MM.1S (cell line): ENCODE results near the gene HDAC6.
"Not testable (repeated sequence)": the region's sequence is repeated elsewhere in the genome, so short reads cannot be mapped to it uniquely, and the experiment has no call there.

Experiments used
- DNase-seq: peaks from one replicate; pipeline ENCODE4 v3.0.0-alpha.2; 2015
- H2AFZ ChIP-seq: fragments of 300-600 bp; sonication (generic); 2 replicates; pipeline ENCODE4 v1.6.0; 2016; ENCODE audit warnings: antibody characterized with exemption, low read length
- H3F3A ChIP-seq: fragments of 300-600 bp; sonication (generic); 2 replicates; pipeline ENCODE4 v1.6.1; 2016; ENCODE audit warnings: mild to moderate bottlenecking, antibody characterized with exemption, low read length, moderate library complexity, mixed read lengths; ENCODE audit not compliant: insufficient read depth
- H3K27ac ChIP-seq: fragments of 300-600 bp; sonication (generic); 2 replicates; pipeline ENCODE4 v1.5.1; 2016; ENCODE audit warnings: mild to moderate bottlenecking, low read length
- H3K27me3 ChIP-seq: fragments of 300-600 bp; sonication (generic); replicated peaks from 2 replicates; pipeline ENCODE4 v1.6.0; 2016; ENCODE audit warnings: low read length; ENCODE audit not compliant: insufficient read depth
- H3K36me3 ChIP-seq: fragments of 300-600 bp; sonication (generic); replicated peaks from 2 replicates; pipeline ENCODE4 v1.6.1; 2016; ENCODE audit warnings: mild to moderate bottlenecking, low read length, mixed read lengths; ENCODE audit not compliant: insufficient read depth
- H3K4me1 ChIP-seq: fragments of 300-600 bp; sonication (generic); 2 replicates; pipeline ENCODE4 v1.6.1; 2016; ENCODE audit warnings: low read length, mixed read lengths
- H3K4me2 ChIP-seq: fragments of 300-600 bp; sonication (generic); 2 replicates; pipeline ENCODE4 v1.6.0; 2016; ENCODE audit warnings: low read depth, low read length
- H3K4me3 ChIP-seq: fragments of 300-600 bp; sonication (generic); 2 replicates; pipeline ENCODE4 v1.5.1; 2016; ENCODE audit warnings: low read length, mixed read lengths
- H3K79me2 ChIP-seq: fragments of 300-600 bp; sonication (generic); 2 replicates; pipeline ENCODE4 v1.6.1; 2016; ENCODE audit warnings: mixed run types, low read length, mixed read lengths
- H3K9ac ChIP-seq: fragments of 300-600 bp; sonication (generic); 2 replicates; pipeline ENCODE4 v1.6.1; 2016; ENCODE audit warnings: low read length, mixed read lengths
- H3K9me2 ChIP-seq: fragments of 300-600 bp; sonication (generic); replicated peaks from 2 replicates; pipeline ENCODE4 v1.6.1; 2016; ENCODE audit warnings: mild to moderate bottlenecking, low read length, mixed read lengths; ENCODE audit not compliant: insufficient read depth
- H3K9me3 ChIP-seq: fragments of 300-600 bp; sonication (generic); replicated peaks from 2 replicates; pipeline ENCODE4 v1.6.1; 2016; ENCODE audit warnings: mild to moderate bottlenecking, low read length, mixed read lengths; ENCODE audit not compliant: insufficient read depth
- H4K20me1 ChIP-seq: fragments of 300-600 bp; sonication (generic); 2 replicates; pipeline ENCODE4 v1.6.1; 2016; ENCODE audit warnings: mild to moderate bottlenecking, low read length, moderate library complexity, mixed read lengths; ENCODE audit not compliant: insufficient read depth
- EZH2 ChIP-seq: fragments of 300-600 bp; sonication (generic); optimal IDR thresholded peaks from 2 replicates; pipeline ENCODE3; 2017; ENCODE audit warnings: low read depth, mild to moderate bottlenecking, antibody characterized with exemption, low read length, mixed read lengths
- EZH2phosphoT487 ChIP-seq: fragments of 300-600 bp; sonication (generic); IDR thresholded peaks from 2 replicates; pipeline ENCODE4 v1.6.1; 2018; ENCODE audit warnings: antibody characterized with exemption, low read length
- TF ChIP-seq, protein P1 (sequence below): fragments of 300-600 bp; sonication (generic); IDR thresholded peaks from 2 replicates; pipeline ENCODE4 v1.5.1; 2016; ENCODE audit warnings: antibody characterized with exemption, low read length, mixed read lengths

Gene HDAC6

DNA sequence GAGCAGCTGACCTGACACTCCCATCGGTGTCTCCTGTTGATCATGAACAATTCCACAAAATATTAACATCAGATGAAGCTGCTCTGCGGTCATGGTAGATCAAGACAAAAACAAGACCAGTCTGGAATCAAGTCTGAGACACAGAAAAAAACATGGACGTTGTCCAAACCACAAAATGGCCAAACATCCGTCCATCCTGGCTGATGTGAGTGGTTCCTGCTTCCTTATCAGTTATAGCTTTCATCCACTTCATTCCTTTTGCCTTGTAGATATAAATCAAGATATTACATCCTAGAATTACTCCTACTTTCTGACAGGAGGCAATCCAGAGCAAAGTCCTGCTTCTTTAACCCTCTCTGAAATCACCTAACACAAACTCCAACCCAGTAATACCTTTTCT lies 62.3 kb downstream of the HDAC6 start:
- Histone ChIP-seq H3F3A (no peaks in the 10 kb centered on the region), H4K20me1 (no peaks in the 10 kb centered on the region), H3K4me3 (no peak overlapping the region), H3K9ac (no peak overlapping the region), H3K27me3 (no peaks in the 10 kb centered on the region), H2AFZ (no peak overlapping the region), H3K79me2 (no peaks in the 10 kb centered on the region), H3K9me2 (no peaks in the 10 kb centered on the region), H3K4me2 (no peak overlapping the region), H3K9me3 (no peaks in the 10 kb centered on the region), H3K4me1 (no peaks in the 10 kb centered on the region), H3K27ac (no peak overlapping the region), H3K36me3 (no peaks in the 10 kb centered on the region)
- TF ChIP-seq, protein P1, sequence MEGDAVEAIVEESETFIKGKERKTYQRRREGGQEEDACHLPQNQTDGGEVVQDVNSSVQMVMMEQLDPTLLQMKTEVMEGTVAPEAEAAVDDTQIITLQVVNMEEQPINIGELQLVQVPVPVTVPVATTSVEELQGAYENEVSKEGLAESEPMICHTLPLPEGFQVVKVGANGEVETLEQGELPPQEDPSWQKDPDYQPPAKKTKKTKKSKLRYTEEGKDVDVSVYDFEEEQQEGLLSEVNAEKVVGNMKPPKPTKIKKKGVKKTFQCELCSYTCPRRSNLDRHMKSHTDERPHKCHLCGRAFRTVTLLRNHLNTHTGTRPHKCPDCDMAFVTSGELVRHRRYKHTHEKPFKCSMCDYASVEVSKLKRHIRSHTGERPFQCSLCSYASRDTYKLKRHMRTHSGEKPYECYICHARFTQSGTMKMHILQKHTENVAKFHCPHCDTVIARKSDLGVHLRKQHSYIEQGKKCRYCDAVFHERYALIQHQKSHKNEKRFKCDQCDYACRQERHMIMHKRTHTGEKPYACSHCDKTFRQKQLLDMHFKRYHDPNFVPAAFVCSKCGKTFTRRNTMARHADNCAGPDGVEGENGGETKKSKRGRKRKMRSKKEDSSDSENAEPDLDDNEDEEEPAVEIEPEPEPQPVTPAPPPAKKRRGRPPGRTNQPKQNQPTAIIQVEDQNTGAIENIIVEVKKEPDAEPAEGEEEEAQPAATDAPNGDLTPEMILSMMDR, result no peak
- TF ChIP-seq EZH2 (no peak), EZH2phosphoT487 (no peak)
- no peak for DNase-seq

DNA sequence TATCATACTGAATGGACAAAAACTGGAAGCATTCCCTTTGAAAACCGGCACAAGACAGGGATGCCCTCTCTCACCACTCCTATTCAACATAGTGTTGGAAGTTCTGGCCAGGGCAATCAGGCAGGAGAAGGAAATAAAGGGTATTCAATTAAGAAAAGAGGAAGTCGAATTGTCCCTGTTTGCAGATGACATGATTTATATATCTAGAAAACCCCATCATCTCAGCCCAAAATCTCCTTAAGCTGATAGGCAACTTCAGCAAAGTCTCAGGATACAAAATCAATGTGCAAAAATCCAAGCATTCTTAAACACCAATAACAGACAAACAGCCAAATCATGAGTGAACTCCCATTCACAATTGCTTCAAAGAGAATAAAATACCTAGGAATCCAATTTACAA lies 70.2 kb downstream of the HDAC6 start:
- not testable (repeated sequence) for H3K9me3 ChIP-seq, H3K4me1 ChIP-seq, H3K9ac ChIP-seq, H2AFZ ChIP-seq, DNase-seq, H3K4me2 ChIP-seq, H3F3A ChIP-seq, H3K36me3 ChIP-seq, H4K20me1 ChIP-seq, H3K9me2 ChIP-seq, H3K4me3 ChIP-seq, H3K79me2 ChIP-seq, H3K27ac ChIP-seq, H3K27me3 ChIP-seq
